Upper lobe of left lung (tissue), 6 donors: ENCODE measurements around the gene CPT1A. TPM values are rescaled to one million over a fixed set of nuclear protein-coding genes. Genes with fewer than 3 reads are reported as not detected.
A peak's percentile ranks its signal among the peaks of the same experiment; 100 is the strongest.

Experiments used
- ATAC-seq, 2 donors: fragments of 200-7000 bp; cut with Tn5 transposase; one replicate each; pipeline ENCODE4 v1.9.1; 2022; ENCODE audit warnings: mild to moderate bottlenecking in 2 of 2, moderate library complexity in 2 of 2; ENCODE audit not compliant: low FRiP score in 2 of 2
- DNase-seq, 2 donors: peaks; one replicate each; pipeline ENCODE4 v3.0.0-alpha.2; 2019 to 2020
- H3K27ac ChIP-seq, 4 donors: fragments of 200-600 bp; sonication (generic); one replicate each; pipeline ENCODE4 v1.5.1; 2016 to 2019
- H3K27me3 ChIP-seq, 4 donors: fragments of 200-600 bp; sonication (generic); one replicate each; pipeline ENCODE4 v1.5.1; 2017 to 2019
- H3K36me3 ChIP-seq, 4 donors: fragments of 200-600 bp; sonication (generic); one replicate each; pipeline ENCODE4 v1.5.1; 2016 to 2019
- H3K4me1 ChIP-seq, 4 donors: fragments of 200-600 bp; sonication (generic); one replicate each; pipeline ENCODE4 v1.5.1; 2018 to 2019
- H3K4me3 ChIP-seq, 4 donors: fragments of 200-600 bp; sonication (generic); one replicate each; pipeline ENCODE4 v1.5.1; 2017 to 2019; ENCODE audit warnings: mild to moderate bottlenecking in 2 of 4, moderate library complexity in 1 of 4
- H3K9me3 ChIP-seq, 4 donors: fragments of 200-600 bp; sonication (generic); one replicate each; pipeline ENCODE4 v1.5.1; 2018 to 2019
- EP300 ChIP-seq, 4 donors: sonication (generic); formaldehyde crosslinking; IDR thresholded peaks; one replicate each; pipeline ENCODE4 v1.5.1; 2017; ENCODE audit warnings: antibody characterized with exemption in 4 of 4, control low read depth in 2 of 4
- POLR2A ChIP-seq, 4 donors: fragments of 450-650 bp; IDR thresholded peaks; one replicate each; pipeline ENCODE4 v1.5.1; 2016 to 2017; ENCODE audit warnings: antibody characterized with exemption in 4 of 4, mild to moderate bottlenecking in 2 of 4
- POLR2AphosphoS5 ChIP-seq, 2 donors: sonication (generic); formaldehyde crosslinking; IDR thresholded peaks; one replicate each; pipeline ENCODE4 v1.5.1; 2017; ENCODE audit warnings: antibody characterized with exemption in 2 of 2
- WGBS, 2 donors: methylation state at CpG; one replicate each; pipeline ENCODE4 v1.1.5; 2017 to 2018; 5-methylcytosine and 5-hydroxymethylcytosine counted together
- total RNA-seq, 6 donors: library from RNA; depleted of rRNA in 4 of 6; stranded (reverse); fragments of >200 nt in 4 of 6; gene quantifications; one replicate each; pipeline versions ENCODE4 v1.1.0 to v1.2.1, GENCODE V29; 2016 to 2021
- TF ChIP-seq, protein P1 (sequence below), 6 experiments: fragments of 450-650 bp in 4 of 6; fragments of 200-600 bp in 2 of 6; sonication (generic) in 2 of 6; IDR thresholded peaks; one replicate each; pipeline ENCODE4 v1.5.1; 2016 to 2019; ENCODE audit warnings: antibody characterized with exemption in 6 of 6
- donor health status: DM: no; HTN: no; CAD: no; lungs with moderate emphysema.
- donor health status: DM: no; HTN: yes; CAD: no; lungs with severe emphysema.

Gene CPT1A
- total RNA-seq, 6 donors from 2014 or later = 38.2 to 91.8 (median 63.3) TPM

- peak; percentile 22 to 57 for ATAC-seq
- peaks cover 12 to 99% (median 72%) of the 10 kb centered on the region in 4 donors for H3K36me3 ChIP-seq
These were observed 49.2 kb downstream of the CPT1A start for GRCh38 chr11:68792400-68792966.

GRCh38 chr11:68784653-68785052, 57.1 kb downstream of the CPT1A start:
- H3K36me3 ChIP-seq = peaks cover 16 to 99% (median 64%) of the 10 kb centered on the region in 4 donors
- TF ChIP-seq POLR2A (IDR thresholded peaks at IDR 0.05) (no peak), POLR2AphosphoS5 (IDR thresholded peaks at IDR 0.05) (no peak), EP300 (IDR thresholded peaks at IDR 0.05) (no peak)
- TF ChIP-seq, protein P1, sequence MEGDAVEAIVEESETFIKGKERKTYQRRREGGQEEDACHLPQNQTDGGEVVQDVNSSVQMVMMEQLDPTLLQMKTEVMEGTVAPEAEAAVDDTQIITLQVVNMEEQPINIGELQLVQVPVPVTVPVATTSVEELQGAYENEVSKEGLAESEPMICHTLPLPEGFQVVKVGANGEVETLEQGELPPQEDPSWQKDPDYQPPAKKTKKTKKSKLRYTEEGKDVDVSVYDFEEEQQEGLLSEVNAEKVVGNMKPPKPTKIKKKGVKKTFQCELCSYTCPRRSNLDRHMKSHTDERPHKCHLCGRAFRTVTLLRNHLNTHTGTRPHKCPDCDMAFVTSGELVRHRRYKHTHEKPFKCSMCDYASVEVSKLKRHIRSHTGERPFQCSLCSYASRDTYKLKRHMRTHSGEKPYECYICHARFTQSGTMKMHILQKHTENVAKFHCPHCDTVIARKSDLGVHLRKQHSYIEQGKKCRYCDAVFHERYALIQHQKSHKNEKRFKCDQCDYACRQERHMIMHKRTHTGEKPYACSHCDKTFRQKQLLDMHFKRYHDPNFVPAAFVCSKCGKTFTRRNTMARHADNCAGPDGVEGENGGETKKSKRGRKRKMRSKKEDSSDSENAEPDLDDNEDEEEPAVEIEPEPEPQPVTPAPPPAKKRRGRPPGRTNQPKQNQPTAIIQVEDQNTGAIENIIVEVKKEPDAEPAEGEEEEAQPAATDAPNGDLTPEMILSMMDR (IDR thresholded peaks at IDR 0.05) = no peak
- no peaks in the 10 kb centered on the region for H3K27me3 ChIP-seq
- DNase-seq = peak in 1 of 2 donors; percentile 46
- WGBS, 2 donors = 94 to 97% methylated on average over 11 to 16 of the region's 16 CpGs
- H3K4me3 ChIP-seq = no peak overlapping the region
- H3K4me1 ChIP-seq = no peaks in the 10 kb centered on the region
- ATAC-seq = no peak
- no peak overlapping the region for H3K27ac ChIP-seq
- no peaks in the 10 kb centered on the region for H3K9me3 ChIP-seq

More at GRCh38 chr11:68792400-68792966, 49.2 kb downstream of the CPT1A start:
- Histone ChIP-seq H3K4me3 (no peak overlapping the region), H3K27me3 (no peaks in the 10 kb centered on the region), H3K9me3 (no peaks in the 10 kb centered on the region), H3K27ac (no peak overlapping the region), H3K4me1 (peaks cover 0 to 5% (median 0%) of the 10 kb centered on the region in 4 donors)
- WGBS, 2 donors = 96 to 97% methylated on average over 18 of the region's 18 CpGs
- DNase-seq = no peak
- no peak for TF ChIP-seq EP300 (IDR thresholded peaks at IDR 0.05)
- TF ChIP-seq POLR2A (IDR thresholded peaks at IDR 0.05) = no peak
- TF ChIP-seq POLR2AphosphoS5 (IDR thresholded peaks at IDR 0.05) = no peak
- TF ChIP-seq, protein P1 (IDR thresholded peaks at IDR 0.05) = no peak

DNA sequence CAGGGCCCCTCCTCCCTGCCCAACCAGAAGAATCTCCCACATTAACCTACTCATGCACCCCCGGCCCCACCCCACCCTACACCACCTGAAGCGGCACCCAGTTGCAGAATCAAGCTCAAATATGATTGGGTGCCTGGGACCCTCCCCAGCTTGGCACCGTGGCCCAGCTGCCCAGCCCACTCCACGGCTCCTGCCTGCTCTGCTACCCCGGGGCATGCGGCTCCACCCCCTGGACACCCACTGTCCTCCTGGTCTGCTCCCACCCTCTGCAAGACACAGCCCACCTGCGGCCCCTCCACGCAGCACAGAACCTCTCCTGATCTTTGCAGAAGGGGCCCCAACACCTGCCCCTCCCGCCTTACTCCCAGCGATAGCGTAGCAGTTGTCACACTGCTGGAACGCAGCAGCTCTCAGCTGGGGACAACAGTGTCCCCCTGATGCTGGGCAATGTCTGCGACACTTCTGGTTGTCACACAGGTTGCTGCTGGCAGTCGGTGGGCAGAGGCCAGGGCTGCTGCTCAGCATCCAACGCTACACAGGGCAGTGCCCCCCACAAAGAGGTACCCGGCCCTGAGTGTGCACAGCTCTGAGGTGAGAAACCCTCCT, 58.4 kb downstream of the CPT1A start:
- Histone ChIP-seq H3K4me1 (no peaks in the 10 kb centered on the region), H3K36me3 (peaks cover 16 to 99% (median 71%) of the 10 kb centered on the region in 4 donors), H3K27ac (no peak overlapping the region), H3K4me3 (no peak overlapping the region), H3K27me3 (no peaks in the 10 kb centered on the region), H3K9me3 (no peaks in the 10 kb centered on the region)
- TF ChIP-seq POLR2A (IDR thresholded peaks at IDR 0.05) (no peak), POLR2AphosphoS5 (IDR thresholded peaks at IDR 0.05) (no peak), EP300 (IDR thresholded peaks at IDR 0.05) (no peak)
- TF ChIP-seq, protein P1 (IDR thresholded peaks at IDR 0.05) = no peak
- ATAC-seq = peak in 1 of 2 donors; percentile 11
- peak in 1 of 2 donors; percentile 51 for DNase-seq
- WGBS, 2 donors = 95 to 97% methylated on average over 13 to 16 of the region's 16 CpGs

GRCh38 chr11:68782711-68783110, 59.0 kb downstream of the CPT1A start:
- DNase-seq (peak in 1 of 2 donors; percentile 63), ATAC-seq (no peak)
- WGBS, 2 donors = 96 to 97% methylated on average over 26 of the region's 26 CpGs
- Histone ChIP-seq H3K4me3 (no peak overlapping the region), H3K36me3 (peaks cover 19 to 100% (median 71%) of the 10 kb centered on the region in 4 donors), H3K27ac (no peak overlapping the region), H3K9me3 (no peaks in the 10 kb centered on the region), H3K27me3 (no peaks in the 10 kb centered on the region), H3K4me1 (no peaks in the 10 kb centered on the region)
- TF ChIP-seq EP300 (IDR thresholded peaks at IDR 0.05) = no peak
- no peak for TF ChIP-seq POLR2AphosphoS5 (IDR thresholded peaks at IDR 0.05)
- TF ChIP-seq, protein P1 (IDR thresholded peaks at IDR 0.05) = no peak
